SH-SY5Y (cell line): ENCODE measurements around the gene ADGB.

Experiments used
- GATA2 ChIP-seq: IDR thresholded peaks from 2 replicates; pipeline ENCODE4 v1.6.1; 2011; ENCODE audit warnings: mild to moderate bottlenecking, low read depth, low read length
- GATA3 ChIP-seq: IDR thresholded peaks from 2 replicates; pipeline ENCODE4 v1.6.1; 2011; ENCODE audit warnings: low read depth, mild to moderate bottlenecking, low read length, moderate library complexity

- TF ChIP-seq GATA2 (no peak), GATA3 (no peak)
Observed at GRCh38 chr6:146642921-146643320, 44.1 kb downstream of the ADGB start.
